ENCODE results near the gene NAALADL2.

DNA sequence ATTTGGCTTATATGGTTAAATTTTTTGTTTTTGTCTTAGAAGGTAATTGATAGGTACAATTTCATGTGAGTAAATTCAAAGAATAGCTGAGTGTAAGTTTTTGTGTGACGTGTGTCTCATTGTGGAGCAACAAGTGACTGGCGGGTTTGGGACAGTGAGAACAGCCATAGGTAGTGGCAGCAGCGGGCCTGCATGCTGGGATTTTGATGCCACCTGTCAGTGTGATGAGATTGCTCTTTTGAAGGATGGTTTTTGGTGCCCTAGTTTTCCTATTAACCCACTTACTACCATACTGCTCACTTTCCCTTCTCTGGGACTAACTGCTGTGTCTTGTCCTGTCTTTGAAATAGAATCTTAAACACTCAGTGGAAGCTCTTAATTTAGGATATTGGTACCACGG is 522.6 kb downstream of the NAALADL2 start:
- TF ChIP-seq, protein P1, sequence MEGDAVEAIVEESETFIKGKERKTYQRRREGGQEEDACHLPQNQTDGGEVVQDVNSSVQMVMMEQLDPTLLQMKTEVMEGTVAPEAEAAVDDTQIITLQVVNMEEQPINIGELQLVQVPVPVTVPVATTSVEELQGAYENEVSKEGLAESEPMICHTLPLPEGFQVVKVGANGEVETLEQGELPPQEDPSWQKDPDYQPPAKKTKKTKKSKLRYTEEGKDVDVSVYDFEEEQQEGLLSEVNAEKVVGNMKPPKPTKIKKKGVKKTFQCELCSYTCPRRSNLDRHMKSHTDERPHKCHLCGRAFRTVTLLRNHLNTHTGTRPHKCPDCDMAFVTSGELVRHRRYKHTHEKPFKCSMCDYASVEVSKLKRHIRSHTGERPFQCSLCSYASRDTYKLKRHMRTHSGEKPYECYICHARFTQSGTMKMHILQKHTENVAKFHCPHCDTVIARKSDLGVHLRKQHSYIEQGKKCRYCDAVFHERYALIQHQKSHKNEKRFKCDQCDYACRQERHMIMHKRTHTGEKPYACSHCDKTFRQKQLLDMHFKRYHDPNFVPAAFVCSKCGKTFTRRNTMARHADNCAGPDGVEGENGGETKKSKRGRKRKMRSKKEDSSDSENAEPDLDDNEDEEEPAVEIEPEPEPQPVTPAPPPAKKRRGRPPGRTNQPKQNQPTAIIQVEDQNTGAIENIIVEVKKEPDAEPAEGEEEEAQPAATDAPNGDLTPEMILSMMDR (IDR thresholded peaks at IDR 0.05) = no peak
- TF ChIP-seq SIN3A (IDR thresholded peaks at IDR 0.05; ENCODE audit: borderline replicate concordance, insufficient read depth, low read depth, low read length) = no peak
- no peak for TF ChIP-seq POLR2AphosphoS5 (IDR thresholded peaks at IDR 0.05; ENCODE audit: low read depth, low read length)
- TF ChIP-seq, protein P2, sequence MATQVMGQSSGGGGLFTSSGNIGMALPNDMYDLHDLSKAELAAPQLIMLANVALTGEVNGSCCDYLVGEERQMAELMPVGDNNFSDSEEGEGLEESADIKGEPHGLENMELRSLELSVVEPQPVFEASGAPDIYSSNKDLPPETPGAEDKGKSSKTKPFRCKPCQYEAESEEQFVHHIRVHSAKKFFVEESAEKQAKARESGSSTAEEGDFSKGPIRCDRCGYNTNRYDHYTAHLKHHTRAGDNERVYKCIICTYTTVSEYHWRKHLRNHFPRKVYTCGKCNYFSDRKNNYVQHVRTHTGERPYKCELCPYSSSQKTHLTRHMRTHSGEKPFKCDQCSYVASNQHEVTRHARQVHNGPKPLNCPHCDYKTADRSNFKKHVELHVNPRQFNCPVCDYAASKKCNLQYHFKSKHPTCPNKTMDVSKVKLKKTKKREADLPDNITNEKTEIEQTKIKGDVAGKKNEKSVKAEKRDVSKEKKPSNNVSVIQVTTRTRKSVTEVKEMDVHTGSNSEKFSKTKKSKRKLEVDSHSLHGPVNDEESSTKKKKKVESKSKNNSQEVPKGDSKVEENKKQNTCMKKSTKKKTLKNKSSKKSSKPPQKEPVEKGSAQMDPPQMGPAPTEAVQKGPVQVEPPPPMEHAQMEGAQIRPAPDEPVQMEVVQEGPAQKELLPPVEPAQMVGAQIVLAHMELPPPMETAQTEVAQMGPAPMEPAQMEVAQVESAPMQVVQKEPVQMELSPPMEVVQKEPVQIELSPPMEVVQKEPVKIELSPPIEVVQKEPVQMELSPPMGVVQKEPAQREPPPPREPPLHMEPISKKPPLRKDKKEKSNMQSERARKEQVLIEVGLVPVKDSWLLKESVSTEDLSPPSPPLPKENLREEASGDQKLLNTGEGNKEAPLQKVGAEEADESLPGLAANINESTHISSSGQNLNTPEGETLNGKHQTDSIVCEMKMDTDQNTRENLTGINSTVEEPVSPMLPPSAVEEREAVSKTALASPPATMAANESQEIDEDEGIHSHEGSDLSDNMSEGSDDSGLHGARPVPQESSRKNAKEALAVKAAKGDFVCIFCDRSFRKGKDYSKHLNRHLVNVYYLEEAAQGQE (IDR thresholded peaks at IDR 0.05; ENCODE audit: insufficient read depth in 1 of 2, low read depth in 2 of 2, low read length in 1 of 2) = no peak
